ENCODE data around the gene GREB1L. TPM values are rescaled to one million over a fixed set of nuclear protein-coding genes. Genes with fewer than 3 reads are reported as not detected.

The GREB1L gene
- total RNA-seq, 6 experiments from 2014 or later, result 1.9 to 10.8 (median 2.3) TPM

- no peaks in the 10 kb centered on the region for H3K9me3 Mint-ChIP-seq
- H3K27ac Mint-ChIP-seq, result no peak overlapping the region
- H3K36me3 Mint-ChIP-seq (ENCODE audit: low read depth), result no peaks in the 10 kb centered on the region
- H3K27me3 Mint-ChIP-seq (ENCODE audit: insufficient read depth), result no peaks in the 10 kb centered on the region
- no peak for DNase-seq
- no peak overlapping the region for H3K4me3 Mint-ChIP-seq
- TF ChIP-seq CTCF (IDR thresholded peaks at IDR 0.05), result no peak
- peaks cover 35% of the 10 kb centered on the region for H3K4me1 Mint-ChIP-seq (ENCODE audit: low read depth)
Measured at GRCh38 chr18:21255211-21255610, 13.2 kb downstream of the GREB1L start.

- H3K27ac Mint-ChIP-seq, result no peak overlapping the region; the same call in 1 of the 2 replicates
- no peaks in the 10 kb centered on the region for H3K9me3 Mint-ChIP-seq
- no peak overlapping the region for H3K4me3 Mint-ChIP-seq
- no peak for TF ChIP-seq CTCF (IDR thresholded peaks at IDR 0.05)
- H3K36me3 Mint-ChIP-seq (ENCODE audit: low read depth), result no peaks in the 10 kb centered on the region
- peak; percentile 46 for DNase-seq
- H3K27me3 Mint-ChIP-seq (ENCODE audit: insufficient read depth), result no peaks in the 10 kb centered on the region
- peaks cover 35% of the 10 kb centered on the region for H3K4me1 Mint-ChIP-seq (ENCODE audit: low read depth)
Measured at GRCh38 chr18:21257386-21257785, 15.4 kb downstream of the GREB1L start.

GRCh38 chr18:21260621-21261020, 18.6 kb downstream of the GREB1L start:
- Mint-ChIP-seq H3K27me3 (ENCODE audit: insufficient read depth) (no peaks in the 10 kb centered on the region), H3K4me1 (ENCODE audit: low read depth) (peaks cover 51% of the 10 kb centered on the region), H3K36me3 (ENCODE audit: low read depth) (no peaks in the 10 kb centered on the region), H3K4me3 (no peak overlapping the region), H3K9me3 (no peaks in the 10 kb centered on the region), H3K27ac (no peak overlapping the region)
- no peak for DNase-seq
- TF ChIP-seq CTCF (IDR thresholded peaks at IDR 0.05), result no peak

GRCh38 chr18:21261352-21261751, 19.3 kb downstream of the GREB1L start:
- no peak for TF ChIP-seq CTCF (IDR thresholded peaks at IDR 0.05)
- no peak overlapping the region for H3K4me3 Mint-ChIP-seq

GRCh38 chr18:21262244-21262643, 20.2 kb downstream of the GREB1L start:
- Mint-ChIP-seq H3K9me3 (no peaks in the 10 kb centered on the region), H3K4me1 (ENCODE audit: low read depth) (peaks cover 47% of the 10 kb centered on the region), H3K4me3 (no peak overlapping the region), H3K27ac (no peak overlapping the region), H3K27me3 (ENCODE audit: insufficient read depth) (peaks cover 6% of the 10 kb centered on the region), H3K36me3 (ENCODE audit: low read depth) (no peaks in the 10 kb centered on the region)
- DNase-seq, result no peak
- TF ChIP-seq CTCF (IDR thresholded peaks at IDR 0.05), result no peak

More at GRCh38 chr18:21261352-21261751, 19.3 kb downstream of the GREB1L start:
- no peak for DNase-seq
- H3K9me3 Mint-ChIP-seq, result no peaks in the 10 kb centered on the region
- H3K36me3 Mint-ChIP-seq (ENCODE audit: low read depth), result no peaks in the 10 kb centered on the region
- no peak overlapping the region for H3K27ac Mint-ChIP-seq
- H3K27me3 Mint-ChIP-seq (ENCODE audit: insufficient read depth), result peaks cover 6% of the 10 kb centered on the region
- peaks cover 51% of the 10 kb centered on the region for H3K4me1 Mint-ChIP-seq (ENCODE audit: low read depth)

GRCh38 chr18:21262979-21263378, 20.9 kb downstream of the GREB1L start:
- Mint-ChIP-seq H3K4me1 (ENCODE audit: low read depth) (peaks cover 40% of the 10 kb centered on the region), H3K27ac (no peak overlapping the region), H3K36me3 (ENCODE audit: low read depth) (no peaks in the 10 kb centered on the region), H3K4me3 (no peak overlapping the region), H3K27me3 (ENCODE audit: insufficient read depth) (peaks cover 6% of the 10 kb centered on the region), H3K9me3 (no peaks in the 10 kb centered on the region)
- no peak for DNase-seq
- no peak for TF ChIP-seq CTCF (IDR thresholded peaks at IDR 0.05)

Measured in HFFc6 (cell line).